ENCODE measurements around the gene KRTAP19-8.

The KRTAP19-8 gene

DNA sequence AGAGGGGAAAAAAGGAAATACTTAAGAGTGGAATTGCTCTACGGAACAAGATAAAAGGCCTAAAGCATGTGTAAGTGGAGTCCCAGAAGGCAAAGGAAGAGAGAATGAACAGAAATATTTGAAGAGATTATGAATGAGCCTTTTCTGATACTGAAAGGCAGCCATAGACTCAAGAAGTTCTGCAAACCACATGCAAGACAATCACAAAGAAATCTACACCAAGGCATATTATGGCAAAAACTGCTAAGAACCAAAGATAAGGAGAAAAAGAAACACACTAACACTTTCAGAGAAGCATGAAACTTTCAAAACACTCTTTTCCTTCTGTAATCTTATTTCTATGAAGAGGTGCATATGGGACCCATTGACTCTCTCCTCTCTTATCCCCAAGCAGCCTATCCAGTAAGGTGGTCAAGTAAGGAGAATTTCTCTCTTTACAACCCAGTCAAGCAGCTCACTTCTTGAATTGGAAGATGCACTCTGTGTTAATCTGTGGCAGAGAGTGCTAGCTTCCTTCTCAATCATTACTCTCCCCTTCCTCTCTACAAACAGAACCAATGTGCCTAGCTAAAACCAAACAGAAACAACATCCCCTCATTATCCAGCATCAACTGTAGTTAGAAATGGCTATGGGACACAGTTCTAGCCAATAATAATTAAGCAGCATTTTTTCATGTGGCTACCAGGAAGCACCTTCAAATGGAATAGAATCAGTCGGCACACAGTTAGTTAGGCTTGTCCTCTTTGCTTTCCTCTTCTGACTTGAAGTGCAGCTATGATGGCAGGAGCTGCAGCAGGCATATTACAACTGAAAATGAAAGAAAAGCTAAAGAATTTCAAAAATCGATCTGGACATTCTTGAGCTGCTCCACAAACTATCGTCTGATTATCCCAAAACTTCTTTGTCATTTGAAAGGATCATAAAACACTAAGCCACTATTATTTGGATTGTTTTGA lies 25.9 kb downstream of the KRTAP19-8 start:
- TF ChIP-seq, protein P1, sequence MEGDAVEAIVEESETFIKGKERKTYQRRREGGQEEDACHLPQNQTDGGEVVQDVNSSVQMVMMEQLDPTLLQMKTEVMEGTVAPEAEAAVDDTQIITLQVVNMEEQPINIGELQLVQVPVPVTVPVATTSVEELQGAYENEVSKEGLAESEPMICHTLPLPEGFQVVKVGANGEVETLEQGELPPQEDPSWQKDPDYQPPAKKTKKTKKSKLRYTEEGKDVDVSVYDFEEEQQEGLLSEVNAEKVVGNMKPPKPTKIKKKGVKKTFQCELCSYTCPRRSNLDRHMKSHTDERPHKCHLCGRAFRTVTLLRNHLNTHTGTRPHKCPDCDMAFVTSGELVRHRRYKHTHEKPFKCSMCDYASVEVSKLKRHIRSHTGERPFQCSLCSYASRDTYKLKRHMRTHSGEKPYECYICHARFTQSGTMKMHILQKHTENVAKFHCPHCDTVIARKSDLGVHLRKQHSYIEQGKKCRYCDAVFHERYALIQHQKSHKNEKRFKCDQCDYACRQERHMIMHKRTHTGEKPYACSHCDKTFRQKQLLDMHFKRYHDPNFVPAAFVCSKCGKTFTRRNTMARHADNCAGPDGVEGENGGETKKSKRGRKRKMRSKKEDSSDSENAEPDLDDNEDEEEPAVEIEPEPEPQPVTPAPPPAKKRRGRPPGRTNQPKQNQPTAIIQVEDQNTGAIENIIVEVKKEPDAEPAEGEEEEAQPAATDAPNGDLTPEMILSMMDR (conservative IDR thresholded peaks at IDR 0.05; ENCODE audit: low read depth, low read length), result no peak
- no peak for DNase-seq (ENCODE audit: low read depth)
- H3K4me3 ChIP-seq (ENCODE audit: low read length), result no peak overlapping the region

DNA sequence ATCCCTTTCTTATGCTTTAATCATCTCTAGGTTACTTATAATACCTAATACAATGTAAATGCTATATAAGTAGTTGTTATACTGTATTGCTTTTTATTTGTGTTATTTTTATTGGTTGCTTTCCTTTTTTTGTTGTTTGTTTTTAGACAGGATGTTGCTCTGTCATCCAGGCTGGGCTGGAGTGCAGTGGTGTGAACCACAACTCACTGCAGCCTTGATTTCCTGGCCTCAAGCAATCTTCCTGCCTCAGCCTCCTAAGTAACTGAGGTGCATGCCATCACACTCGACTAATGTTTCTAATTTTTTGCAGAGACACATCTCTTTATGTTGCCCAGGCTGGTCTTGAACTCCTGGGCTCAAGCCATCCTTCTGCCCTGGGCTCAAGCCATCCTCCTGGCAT lies 26.9 kb downstream of the KRTAP19-8 start:
- TF ChIP-seq, protein P1 (conservative IDR thresholded peaks at IDR 0.05; ENCODE audit: low read depth, low read length), result no peak
- no peak overlapping the region for H3K4me3 ChIP-seq (ENCODE audit: low read length)
- no peak for DNase-seq (ENCODE audit: low read depth)

DNA sequence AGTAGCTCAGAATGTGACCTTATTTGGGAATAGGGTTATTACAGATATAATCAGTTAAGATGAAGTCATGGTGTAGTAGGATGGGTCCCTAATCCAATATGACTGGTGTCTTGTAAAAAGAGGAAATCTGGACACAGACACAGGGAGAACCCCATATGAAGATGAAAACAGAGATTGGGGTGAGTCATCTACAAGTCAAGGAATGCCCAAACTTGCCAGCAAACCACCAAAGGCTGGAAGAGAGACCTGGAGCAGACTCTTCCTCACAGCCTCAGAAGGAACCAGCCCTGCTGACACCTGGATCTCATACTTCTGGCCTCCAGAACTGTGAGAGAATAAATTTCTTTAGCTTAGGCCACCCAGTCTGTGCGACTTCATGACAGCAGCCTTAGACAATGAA lies 29.9 kb downstream of the KRTAP19-8 start:
- DNase-seq (ENCODE audit: low read depth), result no peak
- no peak overlapping the region for H3K4me3 ChIP-seq (ENCODE audit: low read length)
- TF ChIP-seq, protein P1 (conservative IDR thresholded peaks at IDR 0.05; ENCODE audit: low read depth, low read length), result no peak

DNA sequence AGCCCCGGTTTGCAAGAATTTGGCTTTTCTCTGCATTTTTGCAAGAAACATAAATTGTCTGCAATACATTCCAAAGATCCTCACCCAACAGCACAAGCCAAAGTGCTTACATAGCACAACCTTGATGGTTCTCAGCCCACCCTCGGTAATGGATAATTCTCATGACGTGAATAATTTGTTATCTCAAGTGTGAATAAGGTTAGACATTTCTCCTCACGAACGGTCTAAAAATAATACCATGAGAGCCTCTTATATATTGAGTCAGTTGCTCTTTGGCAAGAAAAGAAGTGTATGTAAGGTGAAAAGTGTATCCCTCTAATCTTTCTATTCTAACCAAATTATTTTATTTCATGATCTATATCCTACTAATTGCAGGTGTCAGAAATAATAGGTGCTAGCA lies 33.3 kb downstream of the KRTAP19-8 start:
- TF ChIP-seq, protein P1 (conservative IDR thresholded peaks at IDR 0.05; ENCODE audit: low read depth, low read length), result no peak
- DNase-seq (ENCODE audit: low read depth), result no peak
- H3K4me3 ChIP-seq (ENCODE audit: low read length), result no peak overlapping the region

DNA sequence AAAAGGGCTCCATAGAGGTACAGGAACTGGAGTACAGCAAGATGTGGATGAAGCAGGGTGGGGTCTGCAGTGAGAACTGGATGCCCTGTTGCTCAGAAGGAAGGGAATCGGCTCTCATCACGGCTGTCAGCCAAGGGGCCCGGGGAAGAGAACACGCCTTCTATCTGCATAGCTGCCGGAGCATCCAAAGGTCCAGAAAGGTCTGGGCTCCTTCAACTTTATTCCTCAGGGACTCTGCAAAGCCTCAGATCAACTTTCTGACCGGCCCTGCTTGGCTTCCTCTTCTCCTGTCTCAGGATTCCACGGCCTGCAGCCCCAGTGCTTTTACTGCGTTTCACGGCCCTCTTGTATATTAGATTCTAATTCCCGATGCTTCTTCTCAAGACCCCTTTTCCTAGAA lies 34.8 kb downstream of the KRTAP19-8 start:
- DNase-seq (ENCODE audit: low read depth), result no peak
- H3K4me3 ChIP-seq (ENCODE audit: low read length), result no peak overlapping the region
- TF ChIP-seq, protein P1 (conservative IDR thresholded peaks at IDR 0.05; ENCODE audit: low read depth, low read length), result no peak

DNA sequence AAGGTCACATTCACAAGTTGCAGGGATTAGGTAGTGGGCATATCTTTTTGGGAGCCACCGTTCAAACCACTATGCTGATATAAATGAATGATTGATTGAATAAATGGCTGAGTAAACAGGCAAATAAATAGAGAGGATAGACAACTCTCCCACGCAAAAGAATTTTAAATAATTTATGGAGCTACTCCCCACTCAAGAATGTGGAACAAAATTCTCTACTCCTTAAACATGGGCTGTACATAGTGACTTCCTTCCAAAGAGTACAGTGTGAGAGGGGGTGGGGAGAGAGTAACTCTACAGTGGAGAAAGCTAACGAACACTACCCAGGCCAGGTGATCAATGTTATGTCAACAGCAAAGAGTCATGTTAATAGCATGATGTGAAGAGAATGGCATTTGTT lies 40.7 kb downstream of the KRTAP19-8 start:
- no peak for DNase-seq (ENCODE audit: low read depth)
- no peak overlapping the region for H3K4me3 ChIP-seq (ENCODE audit: low read length)
- TF ChIP-seq, protein P1 (conservative IDR thresholded peaks at IDR 0.05; ENCODE audit: low read depth, low read length), result no peak

DNA sequence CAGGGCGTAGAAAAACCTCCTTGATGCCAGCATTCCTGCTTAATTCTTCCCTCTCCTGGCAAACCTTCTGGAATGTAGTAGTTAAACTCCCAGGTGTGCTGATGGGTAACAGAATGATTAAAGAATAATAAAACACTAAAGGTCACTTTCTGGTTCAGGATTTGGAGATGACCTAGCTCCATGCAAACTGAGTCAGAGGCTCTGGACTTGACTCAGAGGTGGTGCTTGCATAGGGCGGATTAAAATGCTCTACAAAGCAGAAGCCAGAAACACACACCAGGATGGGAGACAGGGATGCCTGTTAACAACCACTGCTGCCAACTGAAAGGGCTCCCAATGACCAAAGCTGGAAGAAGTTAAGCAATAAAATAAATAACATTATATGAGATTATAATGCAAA lies 41.5 kb downstream of the KRTAP19-8 start:
- TF ChIP-seq, protein P1 (conservative IDR thresholded peaks at IDR 0.05; ENCODE audit: low read depth, low read length), result no peak
- H3K4me3 ChIP-seq (ENCODE audit: low read length), result no peak overlapping the region
- DNase-seq (ENCODE audit: low read depth), result no peak

All from retinal pigment epithelial cell (primary cell).